Mucosa of rectum (tissue), 2 donors: ENCODE measurements around the gene MRGPRG.
"Not testable (repeated sequence)": the region's sequence is repeated elsewhere in the genome, so short reads cannot be mapped to it uniquely, and the experiment has no call there.

Experiments
- H3K27ac ChIP-seq, 2 donors: one replicate each; pipeline ENCODE4 v1.7.0; 2013; ENCODE audit warnings: inconsistent platforms in 2 of 2, low read depth in 2 of 2, low read length in 2 of 2
- H3K27me3 ChIP-seq, 2 donors: one replicate each; pipeline ENCODE4 v1.7.0; 2013; ENCODE audit warnings: low read length in 2 of 2; ENCODE audit not compliant: control insufficient read depth in 2 of 2, insufficient read depth in 2 of 2
- H3K36me3 ChIP-seq, 2 donors: one replicate each; pipeline ENCODE4 v1.7.0; 2013; ENCODE audit warnings: low read length in 2 of 2; ENCODE audit not compliant: control insufficient read depth in 2 of 2, insufficient read depth in 2 of 2
- H3K4me1 ChIP-seq, 2 donors: one replicate each; pipeline ENCODE4 v1.7.0; 2013; ENCODE audit warnings: low read length in 2 of 2, mild to moderate bottlenecking in 1 of 2; ENCODE audit not compliant: control insufficient read depth in 2 of 2, insufficient read depth in 2 of 2
- H3K4me3 ChIP-seq, 2 donors: one replicate each; pipeline ENCODE4 v1.7.0; 2013; ENCODE audit warnings: low read length in 2 of 2
- H3K9ac ChIP-seq, 2 donors: one replicate each; pipeline ENCODE4 v1.7.0; 2013; ENCODE audit warnings: low read length in 2 of 2, low read depth in 1 of 2, mild to moderate bottlenecking in 1 of 2
- H3K9me3 ChIP-seq, 2 donors: one replicate each; pipeline ENCODE4 v1.7.0; 2013; ENCODE audit warnings: low read length in 2 of 2; ENCODE audit not compliant: control insufficient read depth in 2 of 2
- donor health status: healthy.
- donor health status: Normal muscosa, but diverticular disease.

MRGPRG gene

DNA sequence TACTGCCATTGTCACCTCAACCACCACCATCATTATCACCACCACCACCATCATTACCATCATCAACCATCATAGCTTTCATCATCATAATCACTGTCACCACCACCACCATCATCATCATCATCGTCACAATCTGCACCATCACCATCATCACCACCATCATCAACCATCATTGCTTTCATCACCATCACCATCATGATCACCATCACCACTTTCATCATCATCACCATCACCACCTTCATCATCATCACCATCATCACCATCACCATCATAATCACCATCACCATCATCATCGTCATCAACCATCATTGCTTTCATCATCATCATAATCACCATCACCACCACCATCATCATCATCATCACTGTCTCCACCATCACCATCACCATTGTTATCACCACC is 44.8 kb downstream of the MRGPRG start:
- no peak overlapping the region for H3K9ac ChIP-seq
- peaks cover 2 to 4% of the 10 kb centered on the region in 2 donors for H3K9me3 ChIP-seq
- no peaks in the 10 kb centered on the region for H3K36me3 ChIP-seq
- H3K27ac ChIP-seq: no peak overlapping the region
- H3K4me3 ChIP-seq: no peak overlapping the region
- peaks cover 11 to 13% of the 10 kb centered on the region in 2 donors for H3K4me1 ChIP-seq
- peaks cover 10 to 16% of the 10 kb centered on the region in 2 donors for H3K27me3 ChIP-seq

DNA sequence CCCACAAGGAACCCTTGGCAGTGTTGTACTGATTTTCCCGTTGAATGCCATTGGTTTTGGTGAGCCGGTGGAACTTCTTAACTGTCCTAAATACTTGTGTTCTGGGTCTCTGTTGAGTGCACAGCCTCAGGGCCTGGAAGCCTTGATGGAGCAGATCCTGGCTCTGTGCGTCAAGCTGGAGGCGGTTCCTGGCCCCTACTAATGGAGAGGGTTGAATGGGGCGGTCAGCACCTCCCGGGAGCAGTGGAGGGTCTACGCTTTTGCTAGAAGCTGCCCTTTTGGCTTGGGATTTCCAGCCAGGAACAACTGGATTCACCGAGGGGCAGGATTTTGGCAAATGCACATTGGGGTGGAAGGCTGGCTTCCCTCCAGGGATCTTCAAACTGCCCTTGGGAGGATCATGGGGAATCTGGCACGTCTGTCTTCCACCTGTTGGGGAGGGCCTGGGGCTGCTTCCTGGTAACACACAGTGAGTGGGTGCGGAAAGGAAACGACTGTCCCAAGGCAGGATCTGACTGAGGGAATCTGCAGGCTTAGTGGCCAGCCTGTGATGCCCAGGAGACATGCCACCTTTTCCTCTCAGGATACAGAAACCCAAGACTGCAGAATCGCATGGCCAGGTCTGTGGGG is 46.6 kb downstream of the MRGPRG start:
- H3K36me3 ChIP-seq: no peaks in the 10 kb centered on the region
- H3K9ac ChIP-seq: no peak overlapping the region
- no peak overlapping the region for H3K4me3 ChIP-seq
- H3K4me1 ChIP-seq: peaks cover 13 to 14% of the 10 kb centered on the region in 2 donors
- peaks cover 2 to 4% of the 10 kb centered on the region in 2 donors for H3K9me3 ChIP-seq
- no peak overlapping the region for H3K27ac ChIP-seq
- H3K27me3 ChIP-seq: peaks cover 14 to 20% of the 10 kb centered on the region in 2 donors

DNA sequence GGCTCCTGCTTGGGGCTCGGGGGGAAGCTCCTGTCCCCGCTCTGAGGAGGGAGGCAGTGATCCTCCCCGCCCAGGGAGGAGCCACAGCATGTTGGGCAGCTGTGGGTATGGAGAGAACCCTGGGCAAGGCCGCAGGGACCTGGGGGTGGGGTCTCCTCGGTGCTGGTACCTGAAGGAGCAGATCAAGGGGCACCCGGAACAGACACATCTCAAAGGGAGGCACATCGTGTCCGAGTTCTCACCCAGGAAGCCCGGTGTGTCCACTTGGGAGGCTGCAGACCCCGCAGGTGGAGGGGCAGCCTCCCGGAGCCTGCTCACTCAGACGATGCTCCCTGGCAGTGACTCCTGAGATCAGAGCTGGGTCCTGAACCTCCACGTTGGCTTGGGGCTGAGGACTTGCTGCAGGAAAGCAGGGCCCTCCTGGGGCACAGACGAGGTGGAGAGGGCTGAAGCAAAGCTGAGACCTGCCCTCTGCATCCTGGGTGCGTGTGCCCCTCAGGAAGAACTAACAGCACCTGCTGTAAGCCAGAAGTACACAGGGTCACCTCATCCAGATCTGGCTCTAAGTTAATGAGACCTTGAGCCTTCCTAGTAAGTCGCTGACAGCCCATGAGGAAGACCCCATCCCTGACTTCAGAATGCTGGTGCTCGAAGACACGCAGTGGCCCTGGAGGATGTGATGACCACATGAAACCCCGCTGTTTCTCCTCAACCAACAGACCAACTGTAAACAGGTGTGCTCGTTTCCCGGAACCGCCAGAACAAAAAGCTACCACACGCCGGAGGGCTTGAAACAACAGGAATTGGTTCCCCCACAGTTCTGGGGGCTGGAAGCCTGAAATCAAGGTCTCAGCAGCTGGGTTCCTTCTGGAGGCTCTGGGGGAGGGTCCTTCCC is 47.6 kb downstream of the MRGPRG start:
- Histone ChIP-seq H3K9ac (no peak overlapping the region), H3K27ac (no peak overlapping the region), H3K4me3 (no peak overlapping the region), H3K4me1 (peaks cover 18 to 22% of the 10 kb centered on the region in 2 donors), H3K36me3 (no peaks in the 10 kb centered on the region), H3K27me3 (peaks cover 14 to 20% of the 10 kb centered on the region in 2 donors), H3K9me3 (peaks cover 1 to 2% of the 10 kb centered on the region in 2 donors)

DNA sequence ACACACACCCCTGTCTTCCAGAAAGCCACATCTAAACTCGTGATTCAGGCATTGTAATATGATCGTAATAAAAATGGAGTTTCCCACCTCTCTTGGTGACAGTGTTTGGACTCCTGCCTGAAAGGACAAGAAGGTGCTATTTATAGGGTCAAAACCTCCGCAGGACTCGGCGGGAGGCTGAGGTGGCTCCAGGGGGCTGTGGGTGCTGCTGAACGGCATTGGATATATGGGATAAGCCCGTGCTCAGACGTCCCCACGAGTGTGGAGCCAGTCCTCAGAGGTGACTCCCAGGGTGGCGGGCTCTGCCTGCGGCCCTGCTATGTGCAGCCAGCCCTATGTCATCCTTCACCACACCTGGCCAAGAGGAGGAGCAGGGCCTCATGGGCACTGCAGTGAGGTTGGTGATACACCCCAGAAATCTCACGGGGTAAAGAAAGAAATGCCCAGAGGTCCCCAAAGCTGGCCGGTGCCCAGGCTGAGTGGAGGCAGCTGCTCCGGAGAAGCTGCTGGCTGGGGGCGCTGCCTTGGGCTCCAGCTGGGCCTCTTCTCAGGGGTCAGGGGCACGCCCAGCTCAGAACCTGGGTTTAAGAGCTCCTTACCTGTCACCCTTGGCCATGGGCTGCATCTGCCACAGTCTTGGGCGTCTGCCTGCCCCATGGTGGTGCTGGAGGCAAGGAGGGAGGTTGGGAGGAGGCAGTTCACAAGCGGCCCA is 48.4 kb downstream of the MRGPRG start:
- Histone ChIP-seq H3K27me3 (peaks cover 14 to 20% of the 10 kb centered on the region in 2 donors), H3K27ac (no peak overlapping the region), H3K36me3 (no peaks in the 10 kb centered on the region), H3K9me3 (peaks cover 0 to 2% of the 10 kb centered on the region in 2 donors), H3K9ac (no peak overlapping the region), H3K4me3 (no peak overlapping the region), H3K4me1 (peaks cover 25 to 29% of the 10 kb centered on the region in 2 donors)

GRCh38 chr11:3169255-3170043 is 49.2 kb downstream of the MRGPRG start:
- Histone ChIP-seq H3K36me3 (no peaks in the 10 kb centered on the region), H3K4me3 (peak overlapping the region; percentile 41 to 62), H3K4me1 (peaks cover 27 to 31% of the 10 kb centered on the region in 2 donors), H3K9ac (peak overlapping the region in 1 of 2 donors; percentile 0), H3K9me3 (peaks cover 0 to under 1% of the 10 kb centered on the region in 2 donors), H3K27ac (peak overlapping the region in 1 of 2 donors; percentile 23), H3K27me3 (peaks cover 12 to 20% of the 10 kb centered on the region in 2 donors)

DNA sequence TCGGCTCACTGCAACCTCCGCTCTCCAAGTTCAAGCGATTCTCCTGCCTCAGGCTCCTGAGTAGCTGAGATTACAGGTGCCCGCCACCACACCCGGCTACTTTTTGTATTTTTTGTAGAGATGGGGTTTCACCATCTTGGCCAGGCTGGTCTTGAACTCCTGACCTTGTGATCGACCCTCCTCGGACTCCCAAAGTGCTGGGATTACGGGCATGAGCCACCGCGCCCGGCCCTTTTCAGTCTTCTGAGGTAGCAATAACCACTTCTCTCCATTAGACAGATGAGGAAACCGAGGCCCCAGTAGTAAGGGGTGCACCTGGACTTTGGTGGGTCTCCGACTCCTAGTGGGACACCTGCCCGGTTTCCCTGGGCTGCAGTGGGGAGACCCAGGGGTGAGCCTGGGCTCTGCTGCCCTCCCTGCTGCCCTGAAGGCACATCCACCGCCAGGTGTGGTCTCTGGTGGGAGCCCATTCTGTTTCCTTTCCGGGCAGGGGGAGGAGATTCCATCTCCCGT is 49.8 kb downstream of the MRGPRG start:
- Histone ChIP-seq H3K27ac (peak overlapping the region in 1 of 2 donors; percentile 23), H3K4me1 (peaks cover 33 to 37% of the 10 kb centered on the region in 2 donors), H3K27me3 (peaks cover 12 to 20% of the 10 kb centered on the region in 2 donors), H3K4me3 (peak overlapping the region in 1 of 2 donors; percentile 62), H3K9ac (peak overlapping the region in 1 of 2 donors; percentile 0)
- not testable (repeated sequence) for H3K36me3 ChIP-seq, H3K9me3 ChIP-seq
